GM12872 (cell line): ENCODE data around the gene VAMP1.

Experiments
- CTCF ChIP-seq: IDR thresholded peaks from 3 replicates; pipeline ENCODE4 v1.5.1; 2011; ENCODE audit warnings: low read depth, mild to moderate bottlenecking, low read length, moderate library complexity; ENCODE audit not compliant: insufficient read depth

Gene VAMP1

GRCh38 chr12:6444704-6445688, 25.5 kb downstream of the VAMP1 start, which contains the start of gene CD27:
Gene CD27 (plus strand): TSS chr12:6444955. CDS start chr12:6445096, 141 bp downstream.
- TF ChIP-seq CTCF, result no peak

- peak; percentile 15; the same call in 1 of the 3 replicates for TF ChIP-seq CTCF
Observed at GRCh38 chr12:6444031-6444430, 26.4 kb downstream of the VAMP1 start.

- no peak for TF ChIP-seq CTCF
Observed at GRCh38 chr12:6443361-6443983, 27.0 kb downstream of the VAMP1 start.

- TF ChIP-seq CTCF, result no peak
Observed at GRCh38 chr12:6442836-6443235, 27.6 kb downstream of the VAMP1 start.

GRCh38 chr12:6440391-6440790, 30.1 kb downstream of the VAMP1 start:
- no peak for TF ChIP-seq CTCF

GRCh38 chr12:6438345-6438744, 32.1 kb downstream of the VAMP1 start:
- no peak for TF ChIP-seq CTCF

- TF ChIP-seq CTCF, result no peak
Observed at GRCh38 chr12:6437586-6437985, 32.9 kb downstream of the VAMP1 start.
